GM12873 (cell line): ENCODE results near the gene SUCLG2.

Source experiments
- TF ChIP-seq, protein P1 (sequence below): IDR thresholded peaks from 2 replicates; pipeline ENCODE4 v1.5.1; 2012; ENCODE audit warnings: low read depth, mild to moderate bottlenecking, moderate library complexity, low read length, control low read depth; ENCODE audit not compliant: insufficient read depth; ENCODE audit errors: missing control alignments

Gene SUCLG2

DNA sequence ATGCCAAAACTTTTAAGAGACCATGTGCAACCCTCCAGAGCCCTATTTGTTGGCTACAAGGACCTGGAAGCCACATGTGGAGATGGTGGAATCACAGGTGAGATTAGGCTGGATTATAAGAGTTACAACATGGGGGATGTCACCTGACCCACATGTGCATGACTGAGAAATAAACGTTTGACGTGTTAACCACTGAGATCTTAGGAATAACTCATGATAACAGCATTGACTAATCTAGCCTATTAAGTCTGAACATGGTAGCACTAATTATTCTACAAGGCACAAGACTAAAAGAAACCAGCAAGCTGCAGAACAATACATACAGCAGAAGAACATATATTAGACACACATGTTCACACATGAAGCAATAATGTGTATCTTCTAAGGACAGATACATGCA is 38.4 kb downstream of the SUCLG2 start:
- TF ChIP-seq, protein P1, sequence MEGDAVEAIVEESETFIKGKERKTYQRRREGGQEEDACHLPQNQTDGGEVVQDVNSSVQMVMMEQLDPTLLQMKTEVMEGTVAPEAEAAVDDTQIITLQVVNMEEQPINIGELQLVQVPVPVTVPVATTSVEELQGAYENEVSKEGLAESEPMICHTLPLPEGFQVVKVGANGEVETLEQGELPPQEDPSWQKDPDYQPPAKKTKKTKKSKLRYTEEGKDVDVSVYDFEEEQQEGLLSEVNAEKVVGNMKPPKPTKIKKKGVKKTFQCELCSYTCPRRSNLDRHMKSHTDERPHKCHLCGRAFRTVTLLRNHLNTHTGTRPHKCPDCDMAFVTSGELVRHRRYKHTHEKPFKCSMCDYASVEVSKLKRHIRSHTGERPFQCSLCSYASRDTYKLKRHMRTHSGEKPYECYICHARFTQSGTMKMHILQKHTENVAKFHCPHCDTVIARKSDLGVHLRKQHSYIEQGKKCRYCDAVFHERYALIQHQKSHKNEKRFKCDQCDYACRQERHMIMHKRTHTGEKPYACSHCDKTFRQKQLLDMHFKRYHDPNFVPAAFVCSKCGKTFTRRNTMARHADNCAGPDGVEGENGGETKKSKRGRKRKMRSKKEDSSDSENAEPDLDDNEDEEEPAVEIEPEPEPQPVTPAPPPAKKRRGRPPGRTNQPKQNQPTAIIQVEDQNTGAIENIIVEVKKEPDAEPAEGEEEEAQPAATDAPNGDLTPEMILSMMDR, result no peak

- TF ChIP-seq, protein P1, result no peak
Measured at GRCh38 chr3:67614195-67614594, 40.2 kb downstream of the SUCLG2 start.

GRCh38 chr3:67610458-67610857 is 44.0 kb downstream of the SUCLG2 start:
- TF ChIP-seq, protein P1, result no peak

- TF ChIP-seq, protein P1, result no peak
Measured at GRCh38 chr3:67609709-67610108, 44.7 kb downstream of the SUCLG2 start.

GRCh38 chr3:67608034-67608433 is 46.4 kb downstream of the SUCLG2 start:
- TF ChIP-seq, protein P1, result no peak

- TF ChIP-seq, protein P1, result no peak
Measured at GRCh38 chr3:67605377-67605776, 49.0 kb downstream of the SUCLG2 start.

- TF ChIP-seq, protein P1, result no peak
Measured at GRCh38 chr3:67602816-67603215, 51.6 kb downstream of the SUCLG2 start.

- TF ChIP-seq, protein P1, result no peak
Measured at GRCh38 chr3:67601919-67602608, 52.3 kb downstream of the SUCLG2 start.
